AML-193 (cell line): ENCODE results near the gene MSI2.

Experiments used
- DNase-seq, 2 experiments: peaks; one replicate each; lab custom pipeline; 2025; lab: John Stamatoyannopoulos, UW

The MSI2 gene

GRCh38 chr17:57269598-57270255 is 13.4 kb downstream of the MSI2 start:
- no peak for DNase-seq

GRCh38 chr17:57270801-57271245 is 14.5 kb downstream of the MSI2 start:
- no peak for DNase-seq

GRCh38 chr17:57271821-57272220 is 15.5 kb downstream of the MSI2 start:
- no peak for DNase-seq

GRCh38 chr17:57273490-57273889 is 17.2 kb downstream of the MSI2 start:
- no peak for DNase-seq

- DNase-seq, result no peak
Observed at GRCh38 chr17:57274162-57274561, 17.8 kb downstream of the MSI2 start.

GRCh38 chr17:57275071-57275764 is 18.9 kb downstream of the MSI2 start:
- DNase-seq, result no peak

GRCh38 chr17:57276621-57277020 is 20.3 kb downstream of the MSI2 start:
- no peak for DNase-seq

- DNase-seq, result no peak
Observed at GRCh38 chr17:57277923-57278604, 21.7 kb downstream of the MSI2 start.

- DNase-seq, result no peak
Observed at GRCh38 chr17:57278740-57279387, 22.5 kb downstream of the MSI2 start.

GRCh38 chr17:57279432-57279831 is 23.1 kb downstream of the MSI2 start:
- no peak for DNase-seq

- DNase-seq, result no peak
Observed at GRCh38 chr17:57281887-57282286, 25.6 kb downstream of the MSI2 start.

- no peak for DNase-seq
Observed at GRCh38 chr17:57282296-57282695, 26.0 kb downstream of the MSI2 start.

GRCh38 chr17:57283203-57283971 is 27.1 kb downstream of the MSI2 start:
- no peak for DNase-seq

GRCh38 chr17:57284583-57284982 is 28.3 kb downstream of the MSI2 start:
- DNase-seq, result no peak

- DNase-seq, result peak; percentile 83 to 86
Observed at GRCh38 chr17:57284984-57285646, 28.8 kb downstream of the MSI2 start.

- no peak for DNase-seq
Observed at GRCh38 chr17:57285701-57286100, 29.4 kb downstream of the MSI2 start.

GRCh38 chr17:57286399-57287105 is 30.2 kb downstream of the MSI2 start:
- DNase-seq, result no peak

- no peak for DNase-seq
Observed at GRCh38 chr17:57288040-57288772, 31.9 kb downstream of the MSI2 start.

- no peak for DNase-seq
Observed at GRCh38 chr17:57288773-57289121, 32.4 kb downstream of the MSI2 start.

- no peak for DNase-seq
Observed at GRCh38 chr17:57289130-57289529, 32.8 kb downstream of the MSI2 start.
